Measurements from ENCODE around the gene MANSC1.
"Not testable (repeated sequence)": the region's sequence is repeated elsewhere in the genome, so short reads cannot be mapped to it uniquely, and the experiment has no call there.

MANSC1 gene

DNA sequence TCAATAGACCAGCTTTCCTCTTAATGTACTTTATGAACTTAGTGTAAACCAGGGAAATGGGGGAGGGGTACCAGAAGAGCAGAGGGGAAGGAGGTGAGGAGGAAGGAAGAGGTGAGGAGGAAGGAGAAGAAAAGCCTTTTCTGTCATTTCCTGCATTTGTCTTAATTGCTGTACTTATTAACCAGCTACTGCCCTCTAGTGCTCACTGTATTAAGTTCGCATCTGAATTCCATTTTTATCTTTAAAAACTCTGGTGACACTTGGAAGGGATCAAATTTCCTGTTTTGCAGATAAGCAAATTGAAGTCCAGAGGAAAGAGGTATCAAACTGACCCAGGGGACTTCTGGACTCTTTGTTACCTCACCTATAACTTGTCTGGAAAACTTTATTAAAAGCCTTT lies 22.2 kb downstream of the MANSC1 start:
- no peak for DNase-seq (ENCODE audit: low read depth in 1 of 2, low spot score in 1 of 2)

DNA sequence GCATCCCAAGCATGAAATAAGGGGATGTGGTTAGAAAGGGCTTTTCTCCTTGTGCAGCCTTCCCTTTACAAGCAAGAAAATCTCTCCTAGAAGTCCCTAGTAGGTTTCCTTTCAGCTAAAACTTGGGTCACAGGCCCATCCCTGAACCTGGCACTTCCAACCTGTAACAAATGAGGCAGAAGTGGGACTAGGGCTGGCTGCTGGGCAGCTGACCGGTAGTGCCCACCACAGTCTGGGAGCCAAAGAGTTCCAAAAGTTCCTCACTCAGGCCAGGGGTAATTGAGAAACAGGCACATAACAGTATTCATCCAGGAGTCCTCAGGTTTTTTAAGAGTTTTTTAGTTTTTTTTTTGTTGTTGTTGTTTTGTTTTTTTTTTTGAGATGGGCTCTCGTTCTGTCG lies 23.8 kb downstream of the MANSC1 start:
- DNase-seq (ENCODE audit: low read depth in 1 of 2, low spot score in 1 of 2), result no peak

DNA sequence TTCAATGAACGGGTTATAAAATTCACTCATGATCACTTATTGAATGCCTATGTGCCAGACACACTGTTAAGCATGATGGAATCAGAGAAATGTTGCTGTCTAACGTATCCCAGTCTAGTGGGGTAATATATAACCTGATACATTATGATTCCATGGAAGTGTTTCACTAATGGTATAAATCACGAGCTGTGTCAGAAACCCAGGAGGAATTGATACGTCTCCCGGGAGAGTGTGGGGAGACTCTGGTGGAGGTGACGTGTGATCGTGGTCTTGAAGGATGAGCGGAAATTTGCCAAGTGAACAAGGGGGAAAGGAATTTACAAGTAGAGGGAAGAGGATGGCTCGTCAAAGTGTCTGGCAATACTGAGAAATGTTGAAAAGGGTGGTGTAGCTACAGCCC lies 26.5 kb downstream of the MANSC1 start:
- no peak for DNase-seq (ENCODE audit: low read depth in 1 of 2, low spot score in 1 of 2)

GRCh38 chr12:12323118-12323517 lies 26.9 kb downstream of the MANSC1 start:
- DNase-seq (ENCODE audit: low read depth in 1 of 2, low spot score in 1 of 2), result no peak

GRCh38 chr12:12319451-12320183 lies 30.4 kb downstream of the MANSC1 start:
- DNase-seq (ENCODE audit: low read depth in 1 of 2, low spot score in 1 of 2), result no peak

DNA sequence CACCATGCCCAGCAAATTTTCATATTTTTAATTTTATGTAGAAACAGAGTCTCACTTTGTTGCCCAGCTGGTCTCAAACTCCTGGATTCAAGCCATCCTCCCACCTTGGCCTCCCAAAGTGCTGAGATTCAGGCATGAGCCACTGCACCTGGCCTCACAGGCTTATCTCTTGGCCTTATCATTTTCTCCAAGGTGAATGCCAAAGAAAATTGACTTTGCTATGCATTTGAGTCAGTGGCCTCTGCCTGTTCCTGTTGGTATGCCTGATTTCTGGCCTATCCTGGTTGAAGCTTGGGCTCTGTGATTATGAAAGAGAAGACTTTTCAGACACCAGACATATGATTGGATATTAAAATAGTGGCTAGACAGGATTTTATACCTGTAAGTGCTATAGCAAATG lies 34.2 kb downstream of the MANSC1 start:
- DNase-seq (ENCODE audit: low read depth in 1 of 2, low spot score in 1 of 2), result no peak

GRCh38 chr12:12310695-12311094 lies 39.3 kb downstream of the MANSC1 start:
- not testable (repeated sequence) for DNase-seq (ENCODE audit: low read depth in 1 of 2, low spot score in 1 of 2)

DNA sequence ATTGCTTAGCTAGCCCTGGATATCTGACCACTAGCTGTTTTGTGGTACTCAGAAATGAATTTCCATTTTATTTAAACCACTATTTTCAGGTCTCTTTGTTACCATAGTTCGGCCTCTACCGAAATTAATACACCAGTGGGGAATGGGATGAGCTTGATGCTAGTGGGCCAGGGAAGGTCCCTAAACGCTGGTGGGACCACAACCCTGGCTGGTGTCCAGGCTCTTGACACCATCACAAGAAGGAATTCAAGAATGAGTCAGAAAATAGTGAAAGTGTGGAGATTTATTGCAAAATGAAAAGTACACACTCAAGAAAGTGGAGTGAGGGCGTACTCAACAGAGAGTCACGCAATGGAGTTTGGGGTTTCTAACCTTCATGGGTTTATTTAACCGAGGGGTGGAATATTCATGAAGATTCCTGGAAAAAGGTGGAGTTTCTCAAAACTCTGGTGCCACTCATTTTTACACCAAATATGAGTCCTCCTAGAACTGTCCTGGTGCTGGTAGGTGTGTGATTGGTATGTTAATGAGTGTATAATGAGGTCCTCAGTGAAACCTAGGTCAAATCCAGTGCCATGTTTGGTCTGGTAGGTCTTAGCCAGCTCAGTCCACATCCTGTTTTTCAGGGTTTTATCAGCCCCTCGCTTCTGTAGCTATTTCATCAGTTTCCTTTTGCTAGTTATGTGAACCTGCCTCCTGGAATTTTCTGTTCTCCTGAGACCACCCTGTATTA lies 44.3 kb downstream of the MANSC1 start:
- no peak for DNase-seq (ENCODE audit: low read depth in 1 of 2, low spot score in 1 of 2)

- DNase-seq (ENCODE audit: low read depth in 1 of 2, low spot score in 1 of 2), result no peak
Measured at GRCh38 chr12:12302976-12303375, 47.1 kb downstream of the MANSC1 start.

- no peak for DNase-seq (ENCODE audit: low read depth in 1 of 2, low spot score in 1 of 2)
Measured at GRCh38 chr12:12301122-12301521, 48.9 kb downstream of the MANSC1 start.

DNA sequence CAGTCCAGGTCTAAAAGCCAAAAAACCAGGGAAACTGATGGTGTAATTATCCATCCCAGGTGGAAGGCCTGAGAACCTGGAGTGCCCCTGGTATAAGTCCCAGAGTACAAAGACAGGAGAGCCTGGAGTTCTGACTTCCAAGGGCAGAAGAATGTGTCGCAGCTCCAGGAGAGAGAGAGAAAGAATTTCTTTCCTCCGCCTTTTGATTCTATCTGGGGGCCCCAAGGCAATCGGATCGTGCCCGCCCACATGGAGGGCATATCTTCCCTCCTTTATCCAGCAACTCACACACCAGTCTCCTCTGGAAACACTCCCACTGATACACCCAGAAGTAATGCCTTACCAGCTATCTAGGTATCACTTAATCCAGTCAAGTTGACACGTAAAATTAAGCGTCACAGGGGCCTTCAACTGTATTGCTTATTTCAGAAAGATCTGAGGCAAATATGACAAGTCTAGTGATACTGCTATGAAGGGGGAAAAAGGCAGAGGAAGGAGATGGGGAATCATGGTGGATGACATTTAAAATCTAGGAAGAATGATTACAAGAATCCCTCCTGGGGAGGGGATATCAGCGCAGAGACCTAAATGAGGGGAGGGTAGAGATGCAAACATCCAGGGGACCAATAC lies 52.7 kb downstream of the MANSC1 start:
- no peak for DNase-seq (ENCODE audit: low read depth in 1 of 2, low spot score in 1 of 2)

DNA sequence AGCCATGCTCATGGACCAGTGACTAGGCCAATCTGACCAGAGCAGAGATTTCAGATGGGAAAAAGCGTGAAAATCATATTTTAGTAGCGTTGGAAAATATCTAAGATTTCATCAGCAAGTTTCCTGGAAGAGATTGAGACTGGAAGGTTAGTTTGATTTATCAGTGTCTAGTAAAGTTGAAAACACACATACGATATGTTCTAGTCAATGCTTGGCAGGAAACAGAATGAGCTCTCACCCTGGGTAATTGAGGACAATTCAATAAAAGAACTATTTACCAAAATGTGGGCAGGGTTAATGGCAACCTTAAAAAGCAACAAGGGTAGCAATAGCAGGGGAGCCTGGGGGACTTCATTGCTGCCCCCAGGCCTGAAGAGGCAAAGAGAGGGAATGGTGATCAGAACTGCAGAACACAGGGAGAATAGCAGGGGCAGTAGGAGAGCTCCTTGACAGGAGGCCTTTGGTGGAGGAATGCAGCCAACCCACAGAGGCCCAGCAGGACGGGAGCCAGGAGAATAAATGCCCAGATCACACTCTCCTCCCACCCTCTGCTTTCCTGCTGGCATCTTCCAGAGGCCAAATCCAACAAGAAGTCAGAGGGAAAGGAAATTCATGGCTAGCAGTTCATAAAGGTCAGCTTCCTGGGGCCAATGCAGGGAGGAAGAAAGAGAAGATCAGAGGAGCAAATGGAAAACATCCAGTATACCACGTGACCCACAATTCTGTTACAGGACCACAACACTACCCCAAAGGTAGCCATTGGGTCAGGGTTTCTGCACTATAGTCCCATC lies 55.6 kb downstream of the MANSC1 start:
- no peak for DNase-seq (ENCODE audit: low read depth in 1 of 2, low spot score in 1 of 2)

GRCh38 chr12:12290206-12290605 lies 59.8 kb downstream of the MANSC1 start:
- DNase-seq (ENCODE audit: low read depth in 1 of 2, low spot score in 1 of 2), result no peak

DNA sequence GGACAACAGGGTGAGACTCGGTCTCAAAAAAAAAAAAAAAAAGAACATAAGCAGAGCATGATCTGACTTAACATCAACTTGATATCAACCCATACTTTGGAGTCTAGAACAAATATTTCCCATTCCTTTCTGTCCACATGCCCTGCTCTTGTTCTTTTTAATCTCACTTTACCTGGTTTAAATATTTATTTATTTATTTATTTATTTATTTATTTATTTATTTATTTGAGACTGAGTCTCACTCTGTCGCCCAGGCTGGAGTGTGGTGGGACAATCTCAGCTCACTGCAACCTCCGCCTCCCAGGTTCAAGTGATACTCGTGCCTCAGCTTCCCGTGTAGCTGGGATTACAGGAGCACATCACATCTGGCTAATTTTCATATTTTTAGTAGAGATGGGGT lies 63.6 kb downstream of the MANSC1 start:
- DNase-seq (ENCODE audit: low read depth in 1 of 2, low spot score in 1 of 2), result no peak

- no peak for DNase-seq (ENCODE audit: low read depth in 1 of 2, low spot score in 1 of 2)
Measured at GRCh38 chr12:12282761-12283425, 67.1 kb downstream of the MANSC1 start.

- no peak for DNase-seq (ENCODE audit: low read depth in 1 of 2, low spot score in 1 of 2)
Measured at GRCh38 chr12:12282202-12282601, 67.8 kb downstream of the MANSC1 start.

DNA sequence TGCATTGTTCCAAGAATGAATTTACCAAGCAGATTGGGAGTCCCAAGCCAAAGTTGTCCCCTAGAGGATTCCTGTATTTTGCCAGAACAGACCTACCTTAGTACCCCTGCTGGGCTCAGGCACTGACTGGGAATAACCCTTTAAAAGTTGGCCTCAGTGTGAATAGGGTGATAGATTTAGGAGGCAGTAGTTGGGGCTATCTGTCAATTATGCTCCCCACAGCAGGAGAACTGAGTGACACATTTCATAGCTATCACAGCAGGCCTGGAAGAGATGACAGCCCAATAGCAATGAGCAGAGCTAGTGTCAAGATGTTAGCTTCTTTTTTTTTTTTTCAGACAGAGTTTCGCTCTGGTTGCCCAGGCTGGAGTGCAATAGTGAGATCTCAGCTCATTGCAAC lies 68.9 kb downstream of the MANSC1 start:
- no peak for DNase-seq (ENCODE audit: low read depth in 1 of 2, low spot score in 1 of 2)

DNA sequence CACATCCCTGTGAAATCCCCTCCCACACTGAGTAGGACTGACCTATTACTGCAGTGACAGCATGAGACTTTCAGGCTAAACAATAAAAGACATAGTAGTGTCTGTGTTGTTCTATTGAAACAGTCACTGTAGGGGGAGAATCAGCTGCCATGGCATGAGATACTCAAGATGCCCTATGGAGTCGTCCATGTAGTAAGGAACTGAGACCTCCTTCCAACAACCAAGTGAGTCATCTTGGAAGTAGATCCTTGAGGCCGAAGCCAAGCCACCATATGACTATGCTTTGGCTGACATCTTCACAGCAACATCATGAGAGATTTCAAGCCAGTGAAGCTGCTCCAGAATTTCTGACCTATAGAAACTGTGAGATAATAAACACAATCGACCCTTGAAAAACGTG lies 71.1 kb downstream of the MANSC1 start:
- DNase-seq (ENCODE audit: low read depth in 1 of 2, low spot score in 1 of 2), result no peak
